Sigmoid colon (tissue), 7 donors: ENCODE results near the gene TSHB. TPM values are rescaled to one million over a fixed set of nuclear protein-coding genes. Genes with fewer than 3 reads are reported as not detected.
A peak's percentile ranks its signal among the peaks of the same experiment; 100 is the strongest.

Source experiments
- DNase-seq: peaks from one replicate; pipeline ENCODE4 v3.0.0-alpha.2; 2019
- H3K27ac ChIP-seq, 4 donors: fragments of 200-600 bp; sonication (generic); one replicate each; pipeline ENCODE4 v1.5.1; 2016 to 2019; ENCODE audit warnings: mild to moderate bottlenecking in 1 of 4
- H3K27me3 ChIP-seq, 3 donors: fragments of 200-600 bp; sonication (generic); one replicate each; pipeline ENCODE4 v1.5.1; 2019; ENCODE audit warnings: mild to moderate bottlenecking in 1 of 3
- H3K36me3 ChIP-seq, 4 donors: fragments of 200-600 bp; sonication (generic); one replicate each; pipeline ENCODE4 v1.5.1; 2016 to 2019
- H3K4me1 ChIP-seq, 4 donors: fragments of 200-600 bp; sonication (generic); one replicate each; pipeline ENCODE4 v1.5.1; 2017 to 2019
- H3K4me3 ChIP-seq, 4 donors: fragments of 200-600 bp; sonication (generic); one replicate each; pipeline ENCODE4 v1.5.1; 2017 to 2019; ENCODE audit warnings: mild to moderate bottlenecking in 2 of 4, moderate library complexity in 1 of 4
- H3K9me3 ChIP-seq, 4 donors: fragments of 200-600 bp in 3 of 4; sonication (generic) in 3 of 4; one replicate each; pipeline versions ENCODE4 v1.5.1 to v1.6.1; 2013 to 2019
- CTCF ChIP-seq, 4 experiments: fragments of 450-650 bp in 3 of 4; fragments of 200-600 bp in 1 of 4; IDR thresholded peaks; one replicate each; pipeline ENCODE4 v1.5.1; 2016 to 2019; ENCODE audit warnings: antibody characterized with exemption in 4 of 4, mild to moderate bottlenecking in 3 of 4, moderate library complexity in 2 of 4
- EP300 ChIP-seq, 4 donors: sonication (generic); formaldehyde crosslinking; IDR thresholded peaks; one replicate each; pipeline ENCODE4 v1.6.1; 2017; ENCODE audit warnings: antibody characterized with exemption in 4 of 4
- POLR2A ChIP-seq, 2 donors: fragments of 450-650 bp; IDR thresholded peaks; one replicate each; pipeline ENCODE4 v1.6.1; 2016; ENCODE audit warnings: antibody characterized with exemption in 2 of 2, mild to moderate bottlenecking in 2 of 2, moderate library complexity in 2 of 2
- POLR2AphosphoS5 ChIP-seq, 4 donors: sonication (generic); formaldehyde crosslinking; IDR thresholded peaks; one replicate each; pipeline ENCODE4 v1.6.1; 2017; ENCODE audit warnings: antibody characterized with exemption in 4 of 4
- WGBS, 2 donors: extraction: QIAGEN DNeasy Blood & Tissue Kit; methylation state at CpG; one replicate each; pipeline ENCODE4 v1.1.7; 2013; 5-methylcytosine and 5-hydroxymethylcytosine counted together
- intact Hi-C: fragments of 100-400 bp; cut with DNase I; formaldehyde crosslinking; loops from one replicate; pipeline ENCODE4 v1.15.1; 2023
- polyA plus RNA-seq, 3 donors: library from polyadenylated mRNA; stranded (reverse); fragments of 200-250 nt; gene quantifications; one replicate each; pipeline ENCODE4 v1.2.3, GENCODE V29; 2013
- total RNA-seq, 4 donors: library from RNA; depleted of rRNA; stranded (reverse); fragments of >200 nt; gene quantifications; one replicate each; pipeline ENCODE4 v1.1.0, GENCODE V29; 2016
- donor health status: healthy with polysubstance abuse.
- donor health status: Bipolar disorder and iron deficiency.
- donor health status: healthy.

TSHB gene
- total and polyA plus RNA-seq, 7 donors, result not detected

GRCh38 chr1:115073298-115074087 is 43.9 kb downstream of the TSHB start:
- H3K4me3 ChIP-seq, result no peak overlapping the region
- peak overlapping the region; percentile 72 to 87 (median 79) for H3K27ac ChIP-seq
- intact Hi-C loops, result no loop called here
- H3K4me1 ChIP-seq, result peaks cover 0 to 93% (median 85%) of the 10 kb centered on the region in 4 donors
- no peaks in the 10 kb centered on the region for H3K27me3 ChIP-seq
- no peak for DNase-seq
- 79 to 83% methylated on average over 10 of the region's 10 CpGs for WGBS, 2 donors
- no peaks in the 10 kb centered on the region for H3K9me3 ChIP-seq
- TF ChIP-seq POLR2A (IDR thresholded peaks at IDR 0.05) (no peak), EP300 (IDR thresholded peaks at IDR 0.05) (no peak), POLR2AphosphoS5 (IDR thresholded peaks at IDR 0.05) (no peak), CTCF (IDR thresholded peaks at IDR 0.05) (no peak)
- H3K36me3 ChIP-seq, result no peaks in the 10 kb centered on the region

- Histone ChIP-seq H3K27ac (peak overlapping the region; percentile 72 to 87 (median 79)), H3K27me3 (no peaks in the 10 kb centered on the region), H3K4me3 (no peak overlapping the region), H3K36me3 (peaks cover 0 to 2% (median 0%) of the 10 kb centered on the region in 4 donors), H3K9me3 (no peaks in the 10 kb centered on the region), H3K4me1 (peaks cover 0 to 81% (median 71%) of the 10 kb centered on the region in 4 donors)
- intact Hi-C loops, result no loop called here
- WGBS, 2 donors, result 69 to 81% methylated on average over 11 of the region's 11 CpGs
- TF ChIP-seq POLR2A (IDR thresholded peaks at IDR 0.05) (no peak), POLR2AphosphoS5 (IDR thresholded peaks at IDR 0.05) (no peak), EP300 (IDR thresholded peaks at IDR 0.05) (no peak), CTCF (IDR thresholded peaks at IDR 0.05) (no peak)
- DNase-seq, result no peak
Observed at GRCh38 chr1:115074839-115075534, 45.4 kb downstream of the TSHB start.

GRCh38 chr1:115076384-115076915 is 46.8 kb downstream of the TSHB start:
- intact Hi-C loops, result no loop called here
- Histone ChIP-seq H3K9me3 (no peaks in the 10 kb centered on the region), H3K4me1 (peaks cover 0 to 79% (median 65%) of the 10 kb centered on the region in 4 donors), H3K27me3 (no peaks in the 10 kb centered on the region), H3K36me3 (peaks cover 0 to 7% (median 0%) of the 10 kb centered on the region in 4 donors), H3K27ac (peak overlapping the region; percentile 72 to 87 (median 79)), H3K4me3 (no peak overlapping the region)
- no peak for TF ChIP-seq POLR2A (IDR thresholded peaks at IDR 0.05)
- TF ChIP-seq EP300 (IDR thresholded peaks at IDR 0.05), result no peak
- DNase-seq, result no peak
- WGBS, 2 donors, result 68 to 86% methylated on average over 4 of the region's 4 CpGs

- Histone ChIP-seq H3K27me3 (no peaks in the 10 kb centered on the region), H3K9me3 (no peaks in the 10 kb centered on the region), H3K4me1 (peaks cover 0 to 79% (median 62%) of the 10 kb centered on the region in 4 donors), H3K36me3 (peaks cover 0 to 7% (median 0%) of the 10 kb centered on the region in 4 donors), H3K4me3 (no peak overlapping the region), H3K27ac (peak overlapping the region in 3 of 4 donors; percentile 6 to 87 (median 12))
- WGBS, 2 donors, result 91 to 93% methylated on average over 5 of the region's 5 CpGs
- intact Hi-C loops, result no loop called here
- TF ChIP-seq POLR2AphosphoS5 (IDR thresholded peaks at IDR 0.05) (no peak), EP300 (IDR thresholded peaks at IDR 0.05) (no peak), POLR2A (IDR thresholded peaks at IDR 0.05) (no peak), CTCF (IDR thresholded peaks at IDR 0.05) (no peak)
- no peak for DNase-seq
Observed at GRCh38 chr1:115077286-115077983, 47.8 kb downstream of the TSHB start.
